GM19467 (cell line): Measurements from ENCODE around the gene ARPC5.

Experiments used
- ATAC-seq: cut with Tn5 transposase; IDR thresholded peaks from one replicate; pipeline ENCODE4 v1.9.1; 2021; ENCODE audit warnings: mild to moderate bottlenecking, moderate library complexity; ENCODE audit not compliant: unreplicated experiment

ARPC5 gene

GRCh38 chr1:183589384-183589783 lies 46.2 kb downstream of the ARPC5 start:
- ATAC-seq = no peak

- ATAC-seq = no peak
Observed at GRCh38 chr1:183588827-183589226, 46.8 kb downstream of the ARPC5 start.

- no peak for ATAC-seq
Observed at GRCh38 chr1:183586926-183587325, 48.7 kb downstream of the ARPC5 start.

- no peak for ATAC-seq
Observed at GRCh38 chr1:183586455-183586854, 49.1 kb downstream of the ARPC5 start.

GRCh38 chr1:183585038-183585437 lies 50.5 kb downstream of the ARPC5 start:
- no peak for ATAC-seq

GRCh38 chr1:183584147-183584546 lies 51.4 kb downstream of the ARPC5 start:
- no peak for ATAC-seq

- ATAC-seq = no peak
Observed at GRCh38 chr1:183583466-183583865, 52.1 kb downstream of the ARPC5 start.

- no peak for ATAC-seq
Observed at GRCh38 chr1:183582021-183582713, 53.4 kb downstream of the ARPC5 start.

GRCh38 chr1:183580281-183580682 lies 55.3 kb downstream of the ARPC5 start:
- ATAC-seq = no peak

GRCh38 chr1:183578856-183579255 lies 56.7 kb downstream of the ARPC5 start:
- no peak for ATAC-seq

- ATAC-seq = no peak
Observed at GRCh38 chr1:183577897-183578465, 57.6 kb downstream of the ARPC5 start.

- no peak for ATAC-seq
Observed at GRCh38 chr1:183576537-183576936, 59.0 kb downstream of the ARPC5 start.

GRCh38 chr1:183575606-183576005 lies 60.0 kb downstream of the ARPC5 start:
- ATAC-seq = no peak

GRCh38 chr1:183572721-183573120 lies 62.9 kb downstream of the ARPC5 start:
- ATAC-seq = no peak

- no peak for ATAC-seq
Observed at GRCh38 chr1:183571678-183572268, 63.8 kb downstream of the ARPC5 start.
